Gastrocnemius medialis (tissue), 4 donors: ENCODE measurements around the gene BTG1. TPM values are rescaled to one million over a fixed set of nuclear protein-coding genes. Genes with fewer than 3 reads are reported as not detected.

Experiments
- ATAC-seq, 2 donors: fragments of 150-250 bp; one replicate each; pipeline ENCODE4 v1.9.1; 2016
- DNase-seq, 2 donors: peaks; one replicate each; pipeline ENCODE4 v3.0.0-alpha.2; 2019
- H3K27ac ChIP-seq, 4 donors: fragments of 200-600 bp; sonication (generic); 1 replicate in 1 of 4; 2 replicates in 3 of 4; pipeline ENCODE4 v1.5.1; 2016 to 2018; ENCODE audit warnings: mild to moderate bottlenecking in 2 of 4, moderate library complexity in 1 of 4
- H3K27me3 ChIP-seq, 3 donors: fragments of 200-600 bp; sonication (generic) in 2 of 3; 1 replicate in 1 of 3; 2 replicates in 2 of 3; pipeline versions ENCODE4 v1.5.1 to v1.6.0; 2016 to 2019; ENCODE audit warnings: mild to moderate bottlenecking in 1 of 3, moderate library complexity in 1 of 3
- H3K36me3 ChIP-seq, 2 donors: fragments of 200-600 bp; sonication (generic) in 1 of 2; one replicate each; pipeline ENCODE4 v1.5.1; 2017 to 2018
- H3K4me1 ChIP-seq, 2 donors: fragments of 200-600 bp; sonication (generic) in 1 of 2; one replicate each; pipeline ENCODE4 v1.5.1; 2016 to 2017; ENCODE audit warnings: mild to moderate bottlenecking in 2 of 2
- H3K4me3 ChIP-seq, 4 donors: fragments of 200-600 bp; sonication (generic) in 3 of 4; 1 replicate in 1 of 4; 2 replicates in 3 of 4; pipeline ENCODE4 v1.5.1; 2016 to 2019; ENCODE audit warnings: mild to moderate bottlenecking in 2 of 4
- H3K9me3 ChIP-seq, 3 donors: fragments of 200-600 bp; sonication (generic) in 2 of 3; 1 replicate in 1 of 3; 2 replicates in 2 of 3; pipeline ENCODE4 v1.5.1; 2016 to 2019
- POLR2A ChIP-seq, 2 donors: fragments of 450-650 bp; IDR thresholded peaks; one replicate each; pipeline ENCODE4 v1.6.1; 2017; ENCODE audit warnings: antibody characterized with exemption in 2 of 2, mild to moderate bottlenecking in 2 of 2, moderate library complexity in 2 of 2
- in situ Hi-C, 4 donors: fragments of 200-750 bp; cut with MboI; loops; one replicate each; pipeline versions ENCODE4 v1.15.0 to v1.8.0; 2017; ENCODE audit warnings: low sequenced_read_pairs in 4 of 4
- intact Hi-C: fragments of 100-400 bp; cut with DNase I; formaldehyde crosslinking; loops from one replicate; pipeline ENCODE4 v1.15.1; 2023; ENCODE audit warnings: low total_unique reads
- total RNA-seq, 4 donors: library from RNA; depleted of rRNA; stranded (reverse); fragments of >200 nt; gene quantifications; one replicate each; pipeline versions ENCODE4 v1.1.0 to v1.2.3, GENCODE V29; 2016
- TF ChIP-seq, protein P1 (sequence below), 5 experiments: fragments of 450-650 bp in 3 of 5; fragments of 200-600 bp in 2 of 5; sonication (generic) in 2 of 5; IDR thresholded peaks in 4 of 5; conservative IDR thresholded peaks in 1 of 5; 1 replicate in 4 of 5; 2 replicates in 1 of 5; pipeline ENCODE4 v1.5.1; 2016 to 2019; ENCODE audit warnings: antibody characterized with exemption in 5 of 5, mild to moderate bottlenecking in 3 of 5, moderate library complexity in 3 of 5

Gene BTG1
- total RNA-seq, 4 donors from 2014 or later: 12.5 to 33.1 (median 16.5) TPM

DNA sequence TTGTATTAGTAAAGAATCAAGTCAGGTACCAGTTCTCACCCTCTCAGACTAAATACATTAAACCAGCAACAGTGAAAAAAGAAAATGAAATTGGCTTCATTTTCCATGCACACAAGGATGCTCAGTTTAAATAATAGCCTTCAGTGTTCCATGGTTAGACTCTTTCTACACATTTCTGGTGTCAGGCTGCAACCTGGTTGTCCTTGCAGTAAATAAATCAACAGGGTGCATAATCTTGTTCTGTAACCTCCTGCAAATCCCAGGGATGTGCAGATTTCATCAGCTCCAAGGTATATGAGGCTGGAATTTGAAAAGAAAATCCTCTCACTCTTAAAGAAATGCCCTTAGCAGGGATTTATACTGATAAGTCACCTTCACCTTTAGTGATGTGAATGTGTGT is 46.7 kb upstream of the BTG1 start:
- H3K27me3 ChIP-seq: no peaks in the 10 kb centered on the region
- intact Hi-C loops (no loop called here), in situ Hi-C loops (no loop called here)
- H3K9me3 ChIP-seq: no peaks in the 10 kb centered on the region
- H3K4me1 ChIP-seq: no peaks in the 10 kb centered on the region
- DNase-seq (no peak), ATAC-seq (no peak)
- TF ChIP-seq, protein P1, sequence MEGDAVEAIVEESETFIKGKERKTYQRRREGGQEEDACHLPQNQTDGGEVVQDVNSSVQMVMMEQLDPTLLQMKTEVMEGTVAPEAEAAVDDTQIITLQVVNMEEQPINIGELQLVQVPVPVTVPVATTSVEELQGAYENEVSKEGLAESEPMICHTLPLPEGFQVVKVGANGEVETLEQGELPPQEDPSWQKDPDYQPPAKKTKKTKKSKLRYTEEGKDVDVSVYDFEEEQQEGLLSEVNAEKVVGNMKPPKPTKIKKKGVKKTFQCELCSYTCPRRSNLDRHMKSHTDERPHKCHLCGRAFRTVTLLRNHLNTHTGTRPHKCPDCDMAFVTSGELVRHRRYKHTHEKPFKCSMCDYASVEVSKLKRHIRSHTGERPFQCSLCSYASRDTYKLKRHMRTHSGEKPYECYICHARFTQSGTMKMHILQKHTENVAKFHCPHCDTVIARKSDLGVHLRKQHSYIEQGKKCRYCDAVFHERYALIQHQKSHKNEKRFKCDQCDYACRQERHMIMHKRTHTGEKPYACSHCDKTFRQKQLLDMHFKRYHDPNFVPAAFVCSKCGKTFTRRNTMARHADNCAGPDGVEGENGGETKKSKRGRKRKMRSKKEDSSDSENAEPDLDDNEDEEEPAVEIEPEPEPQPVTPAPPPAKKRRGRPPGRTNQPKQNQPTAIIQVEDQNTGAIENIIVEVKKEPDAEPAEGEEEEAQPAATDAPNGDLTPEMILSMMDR (IDR thresholded peaks at IDR 0.05 in 4 of 5, conservative IDR thresholded peaks at IDR 0.05 in 1 of 5): no peak
- no peak for TF ChIP-seq POLR2A (IDR thresholded peaks at IDR 0.05)
- no peak overlapping the region for H3K4me3 ChIP-seq
- no peaks in the 10 kb centered on the region for H3K36me3 ChIP-seq
- no peak overlapping the region for H3K27ac ChIP-seq

GRCh38 chr12:92191061-92191460 is 45.4 kb upstream of the BTG1 start:
- H3K9me3 ChIP-seq: no peaks in the 10 kb centered on the region
- no peaks in the 10 kb centered on the region for H3K4me1 ChIP-seq
- DNase-seq (no peak), ATAC-seq (no peak)
- in situ Hi-C loops: no loop called here
- no peak overlapping the region for H3K27ac ChIP-seq
- H3K27me3 ChIP-seq: no peaks in the 10 kb centered on the region
- intact Hi-C loops: no loop called here
- H3K36me3 ChIP-seq: no peaks in the 10 kb centered on the region
- H3K4me3 ChIP-seq: no peak overlapping the region
- no peak for TF ChIP-seq POLR2A (IDR thresholded peaks at IDR 0.05)
- TF ChIP-seq, protein P1 (IDR thresholded peaks at IDR 0.05 in 4 of 5, conservative IDR thresholded peaks at IDR 0.05 in 1 of 5): no peak

DNA sequence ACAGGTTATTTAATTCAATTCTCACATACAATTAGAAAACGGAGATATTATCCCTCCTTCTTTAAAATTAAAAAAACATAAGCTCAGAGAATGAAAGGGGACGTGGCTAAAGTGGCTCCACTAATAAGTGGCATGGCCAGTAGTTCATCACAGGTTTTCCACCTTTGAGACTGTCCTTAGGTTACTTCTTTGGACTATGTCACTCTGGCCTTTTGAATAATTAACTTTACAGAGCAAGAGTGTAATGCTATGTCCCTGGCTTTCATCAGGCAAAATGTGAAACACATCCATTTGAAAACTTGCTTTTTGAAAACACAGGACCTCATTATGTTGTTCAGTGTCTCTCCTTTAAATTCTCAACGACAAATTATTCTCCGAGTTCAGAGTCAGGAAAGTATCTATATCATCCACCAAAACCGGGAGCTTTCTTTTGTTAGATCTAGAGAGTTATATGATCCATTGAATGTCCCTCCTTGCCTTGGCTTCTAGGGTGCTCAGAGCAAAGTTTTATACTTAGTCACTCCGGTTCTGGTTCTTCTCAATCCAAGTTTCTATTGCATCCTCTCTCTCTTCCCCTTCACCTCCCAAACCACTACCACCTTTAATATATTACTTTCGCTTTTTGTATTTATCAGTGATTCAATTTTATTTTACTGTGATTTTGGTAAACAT is 43.0 kb upstream of the BTG1 start:
- in situ Hi-C loops: no loop called here
- ATAC-seq: no peak
- no peaks in the 10 kb centered on the region for H3K9me3 ChIP-seq

DNA sequence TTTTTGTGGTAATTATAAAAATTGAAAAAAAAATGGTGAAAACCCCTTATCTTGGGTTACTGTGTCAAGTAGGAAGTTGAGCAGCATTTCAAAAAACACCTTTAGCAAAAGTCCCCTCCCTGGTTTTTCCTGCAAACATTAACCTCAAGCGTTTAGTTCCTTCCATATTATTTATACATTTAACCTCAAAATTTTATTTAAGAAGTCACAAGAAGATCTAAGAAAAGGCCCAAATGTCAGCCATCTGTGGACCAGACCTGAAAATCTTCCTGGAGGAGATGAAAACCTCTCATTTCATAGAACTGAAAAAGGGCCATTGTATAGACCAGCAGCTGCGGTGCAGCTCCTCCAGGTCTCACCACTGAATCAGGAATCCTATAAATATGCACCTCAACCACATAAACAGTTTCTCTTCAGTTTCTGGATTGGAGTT is 40.4 kb upstream of the BTG1 start:
- intact Hi-C loops (no loop called here), in situ Hi-C loops (no loop called here)
- no peaks in the 10 kb centered on the region for H3K4me1 ChIP-seq
- no peaks in the 10 kb centered on the region for H3K27me3 ChIP-seq
- no peak overlapping the region for H3K4me3 ChIP-seq
- no peaks in the 10 kb centered on the region for H3K9me3 ChIP-seq
- ATAC-seq (no peak), DNase-seq (no peak)
- TF ChIP-seq, protein P1 (IDR thresholded peaks at IDR 0.05 in 4 of 5, conservative IDR thresholded peaks at IDR 0.05 in 1 of 5): no peak
- TF ChIP-seq POLR2A (IDR thresholded peaks at IDR 0.05): no peak
- no peaks in the 10 kb centered on the region for H3K36me3 ChIP-seq
- no peak overlapping the region for H3K27ac ChIP-seq

More for the DNA sequence above, 43.0 kb upstream of the BTG1 start:
- no peak for DNase-seq
- intact Hi-C loops: no loop called here
- Histone ChIP-seq H3K27me3 (no peaks in the 10 kb centered on the region), H3K4me3 (no peak overlapping the region), H3K4me1 (no peaks in the 10 kb centered on the region), H3K36me3 (no peaks in the 10 kb centered on the region), H3K27ac (no peak overlapping the region)
- no peak for TF ChIP-seq POLR2A (IDR thresholded peaks at IDR 0.05)
- TF ChIP-seq, protein P1 (IDR thresholded peaks at IDR 0.05 in 4 of 5, conservative IDR thresholded peaks at IDR 0.05 in 1 of 5): no peak

GRCh38 chr12:92185052-92185451 is 39.4 kb upstream of the BTG1 start:
- ATAC-seq (no peak), DNase-seq (no peak)
- in situ Hi-C loops: no loop called here
- H3K4me1 ChIP-seq: no peaks in the 10 kb centered on the region
- H3K27me3 ChIP-seq: no peaks in the 10 kb centered on the region
- no peak overlapping the region for H3K27ac ChIP-seq
- TF ChIP-seq POLR2A (IDR thresholded peaks at IDR 0.05): no peak
- TF ChIP-seq, protein P1 (IDR thresholded peaks at IDR 0.05 in 4 of 5, conservative IDR thresholded peaks at IDR 0.05 in 1 of 5): no peak
- no peak overlapping the region for H3K4me3 ChIP-seq
- no peaks in the 10 kb centered on the region for H3K36me3 ChIP-seq
- intact Hi-C loops: no loop called here
- no peaks in the 10 kb centered on the region for H3K9me3 ChIP-seq
